K562 (cell line): ENCODE measurements around the gene HAGHL. TPM values are rescaled to one million over a fixed set of nuclear protein-coding genes. Genes with fewer than 3 reads are reported as not detected.

Experiments
- BCOR ChIP-seq: fragments of 450-650 bp; IDR thresholded peaks from 2 replicates; pipeline ENCODE4 v1.6.1; 2016
- CBFA2T3 ChIP-seq: fragments of 450-650 bp; IDR thresholded peaks from 2 replicates; pipeline ENCODE4 v1.6.1; 2017
- CC2D1A ChIP-seq: fragments of 450-650 bp; IDR thresholded peaks from 2 replicates; pipeline ENCODE4 v1.6.1; 2017; ENCODE audit warnings: mild to moderate bottlenecking
- ETV6 ChIP-seq, 3 experiments: fragments of 150-350 bp in 1 of 3; sonication (generic) in 1 of 3; formaldehyde crosslinking in 1 of 3; IDR thresholded peaks; 2 replicates each; pipeline versions ENCODE4 v1.6.1 to v1.8.0; 2014 to 2022; ENCODE audit warnings: borderline replicate concordance in 2 of 3, low read depth in 2 of 3, antibody characterized with exemption in 1 of 3, low read length in 1 of 3, mild to moderate bottlenecking in 1 of 3, missing genetic modification reagents in 1 of 3
- KLF6 ChIP-seq: fragments of 250-450 bp; sonication (Bioruptor Pico); IDR thresholded peaks from 2 replicates; pipeline ENCODE4 v1.4.0; 2020; ENCODE audit warnings: mild to moderate bottlenecking, moderate library complexity, borderline replicate concordance
- MED1 ChIP-seq: sonication (generic); formaldehyde crosslinking; IDR thresholded peaks from 2 replicates; pipeline ENCODE4 v1.8.1; 2023; ENCODE audit warnings: missing genetic modification reagents, borderline replicate concordance
- MTF1 ChIP-seq: fragments of 250-450 bp; sonication (Bioruptor Pico); IDR thresholded peaks from 2 replicates; pipeline ENCODE4 v1.9.0; 2021; ENCODE audit warnings: moderate library complexity, mild to moderate bottlenecking, inconsistent platforms, borderline replicate concordance
- RERE ChIP-seq: sonication (generic); formaldehyde crosslinking; IDR thresholded peaks from 2 replicates; pipeline ENCODE4 v1.8.0; 2023; ENCODE audit warnings: missing genetic modification reagents, mild to moderate bottlenecking, borderline replicate concordance
- SAFB2 ChIP-seq: fragments of 200-400 bp; formaldehyde crosslinking; IDR thresholded peaks from 2 replicates; pipeline ENCODE4 v1.6.1; 2018; ENCODE audit warnings: borderline replicate concordance, low read length, low read depth, moderate library complexity; ENCODE audit not compliant: severe bottlenecking
- SMAD3 ChIP-seq: fragments of 450-650 bp; formaldehyde crosslinking; conservative IDR thresholded peaks from 2 replicates; pipeline ENCODE4 v1.4.0; 2020; ENCODE audit warnings: mild to moderate bottlenecking
- TAF7 ChIP-seq: fragments of 450-650 bp; IDR thresholded peaks from 2 replicates; pipeline ENCODE4 v1.6.1; 2016; ENCODE audit warnings: missing genetic modification characterization, missing compliant biosample characterization
- TCF7L2 ChIP-seq: fragments of 150-350 bp; IDR thresholded peaks from 2 replicates; pipeline ENCODE4 v1.6.1; 2016; ENCODE audit warnings: low read depth, mild to moderate bottlenecking, low read length, moderate library complexity
- TCFL5 ChIP-seq: fragments of 250-450 bp; sonication (Bioruptor Pico); conservative IDR thresholded peaks from 2 replicates; pipeline ENCODE4 v1.6.1; 2021; ENCODE audit warnings: mild to moderate bottlenecking, moderate library complexity, matching md5 sums
- ZBTB1 ChIP-seq: sonication (generic); formaldehyde crosslinking; IDR thresholded peaks from 2 replicates; pipeline ENCODE4 v1.8.1; 2023; ENCODE audit warnings: missing genetic modification reagents, low read depth, mild to moderate bottlenecking, borderline replicate concordance
- ZFP1 ChIP-seq: fragments of 450-650 bp; formaldehyde crosslinking; IDR thresholded peaks from 2 replicates; pipeline ENCODE4 v1.4.0; 2020; ENCODE audit warnings: mild to moderate bottlenecking, mixed read lengths
- ZNF124 ChIP-seq: sonication (generic); formaldehyde crosslinking; IDR thresholded peaks from 2 replicates; pipeline ENCODE4 v1.8.1; 2022; ENCODE audit warnings: missing genetic modification reagents
- ZNF134 ChIP-seq: fragments of 250-450 bp; sonication (Bioruptor Pico); conservative IDR thresholded peaks from 2 replicates; pipeline ENCODE4 v1.4.0; 2020
- ZNF197 ChIP-seq: fragments of 200-800 bp; sonication (Bioruptor generic); IDR thresholded peaks from 2 replicates; pipeline ENCODE4 v1.6.1; 2016; ENCODE audit warnings: low read depth, missing genetic modification characterization, missing compliant biosample characterization
- ZNF408 ChIP-seq: fragments of 250-450 bp; sonication (Bioruptor Pico); IDR thresholded peaks from 2 replicates; pipeline ENCODE4 v1.4.0; 2020; ENCODE audit warnings: low read depth, mild to moderate bottlenecking, moderate library complexity
- ZNF551 ChIP-seq: fragments of 250-450 bp; sonication (Bioruptor Pico); IDR thresholded peaks from 2 replicates; pipeline ENCODE4 v1.5.0; 2021; ENCODE audit warnings: mild to moderate bottlenecking, moderate library complexity
- polyA plus RNA-seq, 8 experiments: library from polyadenylated mRNA; depleted of rRNA in 4 of 8; stranded (reverse) in 5 of 8; unstranded in 3 of 8; fragments of >200 nt; fragmentation: Nextera tagmentation in 2 of 8; fragmentation: Illumina TruSeq in 1 of 8; extraction: Ambion mirVana in 2 of 8; extraction: Trizol in 1 of 8; gene quantifications; 2 replicates each; pipeline versions ENCODE4 v1.2.1 to v1.2.3, GENCODE V29; 2011 to 2014; ENCODE audit warnings: inconsistent platforms in 1 of 8, missing spikeins in 1 of 8
- total RNA-seq, 7 experiments: library from RNA; depleted of rRNA in 6 of 7; stranded (reverse); fragments of >200 nt in 6 of 7; fragmentation: Illumina TruSeq in 2 of 7; extraction: Trizol in 2 of 7; gene quantifications; 2 replicates each; pipeline versions ENCODE4 v1.2.1 to v1.2.3, GENCODE V29; 2011 to 2021; ENCODE audit warnings: low replicate concordance in 1 of 7
- TF ChIP-seq, protein P1 (sequence below): sonication (generic); formaldehyde crosslinking; IDR thresholded peaks from 2 replicates; pipeline ENCODE4 v1.9.0; 2022; ENCODE audit warnings: mild to moderate bottlenecking, missing genetic modification reagents
- TF ChIP-seq, protein P2 (sequence below): sonication (generic); formaldehyde crosslinking; IDR thresholded peaks from 2 replicates; pipeline ENCODE4 v1.5.0; 2020; ENCODE audit warnings: missing genetic modification reagents

HAGHL gene
- total and polyA plus RNA-seq, 9 of the 15 experiments (the other 6 are each of a cell fraction or from before 2014, with no cell fraction given): 0.31 to 83.4 (median 20.7) TPM

DNA sequence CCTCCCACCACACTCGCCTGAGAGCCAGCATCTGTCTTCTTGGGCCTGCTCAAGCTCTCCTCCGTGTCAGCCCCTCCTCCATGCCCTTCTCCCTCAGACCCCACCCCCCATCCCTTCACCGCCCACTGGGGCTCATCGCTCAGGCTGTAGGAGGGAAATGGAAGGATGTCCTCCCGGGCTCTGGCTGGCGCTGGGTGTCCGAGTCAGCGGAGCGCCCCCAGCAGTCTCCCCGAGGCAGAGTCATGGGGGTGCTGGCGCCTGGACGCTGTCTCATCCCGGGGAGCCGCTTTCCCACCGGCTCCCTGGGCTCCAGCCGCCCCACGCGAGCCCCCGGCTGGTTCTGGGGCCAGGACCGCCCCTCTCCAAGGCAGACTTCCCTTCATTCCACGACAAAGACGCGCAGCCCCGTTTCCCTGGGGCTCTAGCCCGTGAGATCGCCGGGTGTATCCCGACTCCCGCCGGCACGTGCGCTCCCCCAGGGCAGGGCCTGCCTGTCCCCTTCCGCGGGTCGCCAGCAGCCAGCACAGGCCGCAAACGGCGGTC lies 6.4 kb upstream of the HAGHL start (continued):
- TF ChIP-seq CC2D1A (no peak), SAFB2 (no peak), TAF7 (no peak), ZFP1 (CRISPR knock-in tag) (no peak), ZBTB1 (CRISPR knock-in tag) (peak; percentile 62; the same call in 1 of the 2 replicates), ZNF197 (CRISPR knock-in tag) (no peak), TCFL5 (CRISPR knock-in tag) (no peak), ZNF551 (CRISPR knock-in tag) (no peak), ETV6 (IDR thresholded peaks at IDR 0.05; ENCODE audit: borderline replicate concordance in 1 of 2, low read depth in 2 of 2, low read length in 1 of 2) (no peak), ETV6 (CRISPR knock-in tag; IDR thresholded peaks at IDR 0.05; ENCODE audit: borderline replicate concordance) (0 out of 2 replicates have a peak, but pooled peaks have one; percentile 16), MED1 (CRISPR knock-in tag) (no peak), TCF7L2 (no peak), CBFA2T3 (no peak), RERE (CRISPR knock-in tag) (no peak), ZNF124 (CRISPR knock-in tag) (no peak), ZNF134 (CRISPR knock-in tag) (no peak), KLF6 (CRISPR knock-in tag) (no peak), ZNF408 (CRISPR knock-in tag) (no peak), SMAD3 (CRISPR knock-in tag) (no peak), BCOR (no peak), MTF1 (no peak)
- TF ChIP-seq, protein P1, sequence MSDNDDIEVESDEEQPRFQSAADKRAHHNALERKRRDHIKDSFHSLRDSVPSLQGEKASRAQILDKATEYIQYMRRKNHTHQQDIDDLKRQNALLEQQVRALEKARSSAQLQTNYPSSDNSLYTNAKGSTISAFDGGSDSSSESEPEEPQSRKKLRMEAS (CRISPR knock-in tag): peak; percentile 52; the same call in 1 of the 2 replicates
- TF ChIP-seq, protein P2, sequence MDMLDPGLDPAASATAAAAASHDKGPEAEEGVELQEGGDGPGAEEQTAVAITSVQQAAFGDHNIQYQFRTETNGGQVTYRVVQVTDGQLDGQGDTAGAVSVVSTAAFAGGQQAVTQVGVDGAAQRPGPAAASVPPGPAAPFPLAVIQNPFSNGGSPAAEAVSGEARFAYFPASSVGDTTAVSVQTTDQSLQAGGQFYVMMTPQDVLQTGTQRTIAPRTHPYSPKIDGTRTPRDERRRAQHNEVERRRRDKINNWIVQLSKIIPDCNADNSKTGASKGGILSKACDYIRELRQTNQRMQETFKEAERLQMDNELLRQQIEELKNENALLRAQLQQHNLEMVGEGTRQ: no peak
